ENCODE data around the gene ABHD16B. TPM values are rescaled to one million over a fixed set of nuclear protein-coding genes. Genes with fewer than 3 reads are reported as not detected.

The ABHD16B gene
- total and polyA plus RNA-seq, 2 donors (not counting 3 experiments of a cell fraction or from before 2014, with no cell fraction given) = not detected

GRCh38 chr20:63890201-63890576 lies 28.9 kb downstream of the ABHD16B start:
- ChIA-PET CTCF (no interaction called here), POLR2A (no interaction called here)
- Histone ChIP-seq H3K4me2 (ENCODE audit: insufficient read depth, low read length) (no peak overlapping the region), H2AFZ (ENCODE audit: low read depth, low read length) (no peak overlapping the region), H4K20me1 (replicated peaks; ENCODE audit: control insufficient read depth, extremely low read depth, insufficient read depth, low read length) (no peaks in the 10 kb centered on the region), H3K4me1 (ENCODE audit: control insufficient read depth, extremely low read depth, insufficient read depth, low read length) (peaks cover 6% of the 10 kb centered on the region), H3K79me2 (ENCODE audit: control insufficient read depth, insufficient read depth, low read length) (peaks cover 3% of the 10 kb centered on the region), H3K36me3 (ENCODE audit: control insufficient read depth in 2 of 2, extremely low read depth in 1 of 2, insufficient read depth in 2 of 2, low read length in 2 of 2) (peaks cover 13 to 53% of the 10 kb centered on the region in 2 experiments), H3K27ac (ENCODE audit: insufficient read depth, low read depth, low read length) (no peak overlapping the region), H3K9me1 (replicated peaks; ENCODE audit: control insufficient read depth, extremely low read depth, insufficient read depth, low read length) (no peaks in the 10 kb centered on the region), H3K9ac (replicated peaks; ENCODE audit: extremely low read depth, insufficient read depth, low read length) (no peak overlapping the region), H3K4me3 (replicated peaks in 1 of 3; ENCODE audit: insufficient read depth in 1 of 3, low read depth in 1 of 3, low read length in 3 of 3) (no peak overlapping the region), H3K9me3 (replicated peaks; ENCODE audit: control insufficient read depth, insufficient read depth, low read length) (no peaks in the 10 kb centered on the region), H3K27me3 (ENCODE audit: control insufficient read depth in 2 of 2, insufficient read depth in 2 of 2, low read length in 2 of 2) (no peaks in the 10 kb centered on the region)
- dilution Hi-C loops (cut with MboI; ENCODE audit: extremely low pct_ligation_motif_present, low sequenced_read_pairs) = no loop called here
- TF ChIP-seq JUN (IDR thresholded peaks at IDR 0.05; ENCODE audit: borderline replicate concordance, insufficient read depth, insufficient read length, low read depth) (no peak), FOS (IDR thresholded peaks at IDR 0.05; ENCODE audit: borderline replicate concordance, insufficient read depth, low read length) (no peak), MYC (IDR thresholded peaks at IDR 0.05; ENCODE audit: low read depth, low read length) (no peak), POLR2A (IDR thresholded peaks at IDR 0.05; ENCODE audit: low read depth, low read length) (no peak), EZH2 (IDR thresholded peaks at IDR 0.05; ENCODE audit: borderline replicate concordance, low read depth, low read length, severe bottlenecking) (no peak)
- TF ChIP-seq, protein P1, sequence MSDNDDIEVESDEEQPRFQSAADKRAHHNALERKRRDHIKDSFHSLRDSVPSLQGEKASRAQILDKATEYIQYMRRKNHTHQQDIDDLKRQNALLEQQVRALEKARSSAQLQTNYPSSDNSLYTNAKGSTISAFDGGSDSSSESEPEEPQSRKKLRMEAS (IDR thresholded peaks at IDR 0.05; ENCODE audit: insufficient read depth, insufficient read length) = no peak
- TF ChIP-seq, protein P2, sequence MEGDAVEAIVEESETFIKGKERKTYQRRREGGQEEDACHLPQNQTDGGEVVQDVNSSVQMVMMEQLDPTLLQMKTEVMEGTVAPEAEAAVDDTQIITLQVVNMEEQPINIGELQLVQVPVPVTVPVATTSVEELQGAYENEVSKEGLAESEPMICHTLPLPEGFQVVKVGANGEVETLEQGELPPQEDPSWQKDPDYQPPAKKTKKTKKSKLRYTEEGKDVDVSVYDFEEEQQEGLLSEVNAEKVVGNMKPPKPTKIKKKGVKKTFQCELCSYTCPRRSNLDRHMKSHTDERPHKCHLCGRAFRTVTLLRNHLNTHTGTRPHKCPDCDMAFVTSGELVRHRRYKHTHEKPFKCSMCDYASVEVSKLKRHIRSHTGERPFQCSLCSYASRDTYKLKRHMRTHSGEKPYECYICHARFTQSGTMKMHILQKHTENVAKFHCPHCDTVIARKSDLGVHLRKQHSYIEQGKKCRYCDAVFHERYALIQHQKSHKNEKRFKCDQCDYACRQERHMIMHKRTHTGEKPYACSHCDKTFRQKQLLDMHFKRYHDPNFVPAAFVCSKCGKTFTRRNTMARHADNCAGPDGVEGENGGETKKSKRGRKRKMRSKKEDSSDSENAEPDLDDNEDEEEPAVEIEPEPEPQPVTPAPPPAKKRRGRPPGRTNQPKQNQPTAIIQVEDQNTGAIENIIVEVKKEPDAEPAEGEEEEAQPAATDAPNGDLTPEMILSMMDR (IDR thresholded peaks at IDR 0.05; ENCODE audit: extremely low read depth in 1 of 2, insufficient read depth in 1 of 2, low read depth in 1 of 2, low read length in 2 of 2) = no peak
- BruUV-seq (replicated peaks) = no TSS peak
- no peak for DNase-seq (ENCODE audit: low read depth, low spot score)
- intact Hi-C loops (cut with micrococcal nuclease) = loop anchor here (10.0 kb wide), 1 partner anchor 165 kb away; no protein-coding TSS in a partner anchor
- no peak for FAIRE-seq

All from endothelial cell of umbilical vein (primary cell).